GM12801 (cell line): Measurements from ENCODE around the gene CGB1.

Source experiments
- TF ChIP-seq, protein P1 (sequence below): IDR thresholded peaks from one replicate; pipeline ENCODE4 v1.5.1; 2011; ENCODE audit warnings: control low read depth; ENCODE audit not compliant: insufficient read length; ENCODE audit errors: extremely low read depth

Gene CGB1

DNA sequence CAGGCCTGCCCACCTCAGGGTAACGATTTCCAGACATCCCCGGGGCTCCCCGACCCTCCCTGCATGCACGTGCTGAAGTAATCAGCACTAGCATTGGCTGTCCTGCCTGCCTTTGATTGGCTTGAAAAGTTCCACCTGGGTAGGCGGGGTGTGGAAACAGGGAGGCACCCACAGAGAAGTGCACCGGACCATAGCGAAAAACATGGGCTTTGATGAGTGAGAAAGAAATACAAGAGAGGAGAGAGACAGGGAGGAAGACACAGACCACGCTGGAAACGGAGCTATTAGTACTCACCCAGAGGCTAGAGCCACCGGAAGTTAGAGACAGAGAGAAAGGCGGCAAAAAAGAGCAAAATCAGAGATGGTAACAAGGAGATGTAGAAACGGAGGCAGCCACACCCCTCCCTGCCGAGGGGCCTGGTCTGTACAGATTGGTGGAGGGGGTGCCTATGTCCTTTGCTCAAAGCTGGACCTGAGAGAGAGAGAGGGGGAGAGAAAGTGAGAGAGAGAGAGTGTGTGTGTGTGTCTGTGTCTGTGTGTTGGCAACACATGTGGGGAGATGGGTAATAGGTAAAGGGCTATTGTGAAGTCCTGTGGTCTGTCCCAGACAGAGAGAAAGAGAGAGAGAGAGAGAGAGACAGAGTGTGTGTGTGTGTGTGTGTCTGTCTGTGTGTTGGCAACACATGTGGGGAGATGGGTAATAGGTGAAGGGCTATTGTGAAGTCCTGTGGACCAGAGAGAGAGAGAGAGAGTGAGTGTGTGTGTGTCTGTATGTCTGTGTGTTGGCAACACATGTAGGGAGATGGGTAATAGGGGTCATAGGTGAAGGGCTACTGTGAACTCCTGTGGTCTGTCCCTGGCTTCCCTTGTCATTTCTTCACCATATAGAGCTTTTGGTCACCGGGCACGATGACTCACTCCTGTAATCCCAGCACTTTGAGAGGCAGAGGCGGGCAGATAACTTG is 15.5 kb downstream of the CGB1 start:
- TF ChIP-seq, protein P1, sequence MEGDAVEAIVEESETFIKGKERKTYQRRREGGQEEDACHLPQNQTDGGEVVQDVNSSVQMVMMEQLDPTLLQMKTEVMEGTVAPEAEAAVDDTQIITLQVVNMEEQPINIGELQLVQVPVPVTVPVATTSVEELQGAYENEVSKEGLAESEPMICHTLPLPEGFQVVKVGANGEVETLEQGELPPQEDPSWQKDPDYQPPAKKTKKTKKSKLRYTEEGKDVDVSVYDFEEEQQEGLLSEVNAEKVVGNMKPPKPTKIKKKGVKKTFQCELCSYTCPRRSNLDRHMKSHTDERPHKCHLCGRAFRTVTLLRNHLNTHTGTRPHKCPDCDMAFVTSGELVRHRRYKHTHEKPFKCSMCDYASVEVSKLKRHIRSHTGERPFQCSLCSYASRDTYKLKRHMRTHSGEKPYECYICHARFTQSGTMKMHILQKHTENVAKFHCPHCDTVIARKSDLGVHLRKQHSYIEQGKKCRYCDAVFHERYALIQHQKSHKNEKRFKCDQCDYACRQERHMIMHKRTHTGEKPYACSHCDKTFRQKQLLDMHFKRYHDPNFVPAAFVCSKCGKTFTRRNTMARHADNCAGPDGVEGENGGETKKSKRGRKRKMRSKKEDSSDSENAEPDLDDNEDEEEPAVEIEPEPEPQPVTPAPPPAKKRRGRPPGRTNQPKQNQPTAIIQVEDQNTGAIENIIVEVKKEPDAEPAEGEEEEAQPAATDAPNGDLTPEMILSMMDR: no peak

DNA sequence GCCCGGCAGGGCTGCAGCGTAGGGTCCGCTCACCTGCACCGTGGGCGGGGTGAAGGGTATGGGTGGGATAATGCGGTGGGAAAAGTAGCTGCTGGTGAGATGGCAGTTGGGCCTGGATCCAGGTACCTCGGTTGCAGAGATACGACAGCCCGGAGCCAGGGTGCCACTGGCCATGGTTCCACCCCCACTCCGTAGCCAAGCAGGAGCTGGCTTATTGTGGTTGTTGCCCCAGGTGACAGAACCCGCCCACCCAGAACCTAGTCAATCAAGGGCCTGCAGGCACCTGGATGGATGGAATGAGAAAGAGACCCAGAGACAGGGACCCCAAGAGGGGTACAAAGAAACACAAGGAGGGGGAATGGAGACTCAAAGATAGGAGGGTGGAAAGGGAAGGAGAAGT is 16.4 kb downstream of the CGB1 start:
- TF ChIP-seq, protein P1: no peak

DNA sequence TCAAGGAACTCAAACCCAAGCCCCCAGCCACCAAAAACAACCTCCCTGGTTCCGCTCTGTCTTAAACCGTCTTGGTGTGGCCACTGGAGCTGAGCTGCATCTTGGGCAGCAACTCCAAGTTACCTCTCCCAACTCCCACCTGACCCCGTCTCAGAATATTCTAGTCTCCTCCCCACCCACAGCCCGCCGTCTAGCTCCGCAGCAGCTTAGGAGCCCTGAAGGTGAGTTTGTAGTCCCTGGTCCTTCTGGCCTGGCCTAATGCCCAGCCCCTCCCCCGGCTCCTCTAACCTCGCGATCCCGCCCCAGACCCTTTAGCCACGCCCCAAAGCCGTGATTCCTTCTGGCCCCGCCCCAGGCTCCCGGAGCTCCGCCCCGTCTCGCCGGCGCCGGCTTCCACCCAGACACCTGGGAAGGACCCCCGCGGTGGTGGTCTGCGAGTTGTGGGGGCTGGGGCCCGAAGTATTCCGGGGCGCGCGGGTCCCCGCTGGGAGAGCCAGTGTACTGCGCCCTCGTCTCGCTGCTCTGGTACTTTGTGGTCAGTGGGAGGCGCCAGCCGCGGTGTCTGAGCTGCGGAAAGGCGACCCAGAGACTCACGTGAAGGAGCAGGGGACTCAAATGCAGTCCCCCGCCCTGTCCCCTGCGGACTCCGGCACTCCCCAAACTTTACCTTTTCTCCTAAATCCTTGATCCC is 17.3 kb downstream of the CGB1 start:
- TF ChIP-seq, protein P1: no peak

DNA sequence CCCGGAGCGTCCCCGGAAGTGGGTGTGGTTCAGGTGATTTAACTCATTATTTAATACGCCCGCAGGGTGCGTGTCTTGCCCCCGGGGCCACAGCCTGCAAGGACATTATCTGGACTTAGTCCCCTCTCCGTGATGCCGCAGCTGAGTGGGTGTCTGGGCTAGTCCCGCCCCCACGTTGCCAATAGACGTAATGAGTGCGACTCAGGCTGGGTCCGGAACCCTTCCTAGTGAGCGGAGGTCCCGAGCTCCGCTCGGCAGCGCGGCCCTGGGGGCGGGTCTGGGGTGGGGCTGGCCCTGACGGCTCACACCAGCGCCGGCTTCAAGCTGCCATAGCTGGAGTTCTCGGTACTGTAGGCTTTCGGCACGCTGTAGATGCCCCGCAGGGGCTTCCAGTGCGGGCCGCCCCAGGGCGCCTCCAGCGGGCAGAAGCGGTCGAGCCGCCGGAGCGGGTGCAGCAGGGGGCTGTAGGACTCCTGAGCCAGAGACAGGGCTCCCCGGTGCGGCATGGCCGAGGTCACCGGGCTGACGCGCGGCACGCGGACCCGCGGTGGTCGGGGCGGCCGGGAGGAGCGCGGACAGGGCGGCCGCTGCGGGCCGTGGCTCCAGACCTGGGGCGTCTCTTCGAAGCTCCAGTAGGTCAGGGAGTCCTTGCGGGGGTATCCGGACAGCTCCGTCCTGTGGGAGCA is 18.9 kb downstream of the CGB1 start:
- TF ChIP-seq, protein P1: no peak

DNA sequence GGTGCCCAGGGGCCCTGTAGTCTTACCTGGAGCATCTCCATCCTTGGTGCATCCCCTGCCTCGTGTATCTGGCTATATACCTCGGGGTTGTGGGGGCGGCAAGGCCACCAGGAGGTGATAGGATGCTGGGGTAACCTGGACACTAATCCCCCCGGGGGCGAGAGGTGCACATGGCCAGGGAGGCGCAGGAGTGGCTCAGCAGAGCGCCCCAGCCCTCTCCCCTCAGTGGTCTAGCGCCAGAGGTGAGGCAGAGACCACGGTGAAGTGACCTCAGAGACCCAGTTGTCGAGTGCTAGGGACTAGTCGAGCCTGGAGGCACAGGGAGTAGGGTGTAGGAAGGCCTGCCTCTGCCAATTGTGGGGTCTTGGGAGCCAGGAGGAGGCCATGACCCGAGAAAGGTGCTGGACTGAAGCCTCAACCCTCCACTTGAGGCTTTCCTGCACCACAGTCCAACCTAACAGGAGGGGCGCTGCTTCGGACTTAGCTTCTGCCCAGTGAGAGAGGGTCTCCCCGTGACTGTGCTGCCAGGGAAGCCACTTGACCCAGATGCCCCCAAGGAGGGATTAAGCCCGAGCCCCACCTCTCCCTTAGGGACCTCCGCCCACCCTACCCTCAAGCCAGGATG is 19.5 kb downstream of the CGB1 start, which contains the start of gene LHB:
Gene LHB, minus strand, starts transcription at position 51 of the 625 bp plus-strand sequence. Its CDS starts 10 bp downstream, at position 41.
- TF ChIP-seq, protein P1: no peak

DNA sequence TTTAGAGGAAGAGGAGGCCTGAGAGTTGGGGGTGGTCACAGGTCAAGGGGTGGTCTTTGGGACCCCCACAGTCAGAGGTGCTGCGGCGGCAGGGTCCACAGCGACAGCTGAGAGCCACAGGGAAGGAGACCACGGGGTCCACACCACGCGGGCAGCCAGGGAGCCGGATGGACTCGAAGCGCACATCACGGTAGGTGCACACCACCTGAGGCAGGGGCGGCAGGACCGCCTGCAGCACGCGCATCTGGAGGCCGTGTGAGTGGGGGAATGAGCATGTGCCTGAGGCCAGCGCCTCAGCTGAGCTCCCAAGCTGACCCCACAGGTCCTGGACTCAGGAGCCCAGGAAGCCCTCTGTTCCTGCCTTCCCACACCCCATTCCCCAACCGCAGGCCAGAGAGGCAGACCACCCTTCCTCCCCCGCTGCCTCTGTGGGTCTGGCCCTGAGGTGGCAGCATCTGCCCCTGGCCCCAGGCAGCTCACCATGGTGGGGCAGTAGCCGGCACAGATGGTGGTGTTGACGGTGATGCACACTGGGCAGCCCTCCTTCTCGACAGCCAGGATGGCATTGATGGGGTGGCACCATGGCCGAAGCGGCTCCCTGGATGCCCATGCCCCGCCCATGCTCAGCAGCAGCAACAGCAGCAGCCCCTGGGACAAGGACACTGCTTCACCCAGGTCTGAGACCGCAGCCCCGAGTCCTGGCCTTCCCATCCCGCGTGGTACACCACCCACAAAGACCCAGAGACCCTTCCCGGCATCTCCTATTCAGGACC is 20.4 kb downstream of the CGB1 start:
- TF ChIP-seq, protein P1: no peak
